Breast epithelium (tissue), 4 donors: ENCODE results near the gene TENM4. TPM values are rescaled to one million over a fixed set of nuclear protein-coding genes. Genes with fewer than 3 reads are reported as not detected.

Experiments used
- DNase-seq, 2 donors: peaks; one replicate each; pipeline ENCODE4 v3.0.0-alpha.2; 2019; ENCODE audit warnings: low spot score in 2 of 2
- H3K27ac ChIP-seq, 2 donors: fragments of 200-600 bp; sonication (generic) in 1 of 2; one replicate each; pipeline ENCODE4 v1.5.1; 2016 to 2019; ENCODE audit warnings: mild to moderate bottlenecking in 1 of 2
- H3K27me3 ChIP-seq, 2 donors: fragments of 200-600 bp; sonication (generic) in 1 of 2; one replicate each; pipeline versions ENCODE4 v1.5.1 to v1.6.0; 2017 to 2019; ENCODE audit warnings: control low read depth in 1 of 2, mild to moderate bottlenecking in 1 of 2
- H3K36me3 ChIP-seq: fragments of 200-600 bp; one replicate; pipeline ENCODE4 v1.5.1; 2019
- H3K4me1 ChIP-seq, 2 donors: fragments of 200-600 bp; sonication (generic); one replicate each; pipeline ENCODE4 v1.5.1; 2016 to 2019; ENCODE audit warnings: control low read depth in 1 of 2
- H3K4me3 ChIP-seq, 3 donors: fragments of 200-600 bp; sonication (generic); 1 replicate in 2 of 3; 2 replicates in 1 of 3; pipeline ENCODE4 v1.5.1; 2016 to 2019; ENCODE audit warnings: mild to moderate bottlenecking in 3 of 3, moderate library complexity in 2 of 3
- H3K9me3 ChIP-seq, 2 donors: fragments of 200-600 bp; sonication (generic) in 1 of 2; one replicate each; pipeline ENCODE4 v1.5.1; 2016 to 2019; ENCODE audit warnings: control low read depth in 1 of 2
- CTCF ChIP-seq, 3 donors: fragments of 450-650 bp; IDR thresholded peaks; one replicate each; pipeline ENCODE4 v1.5.1; 2016 to 2017; ENCODE audit warnings: antibody characterized with exemption in 3 of 3, mild to moderate bottlenecking in 3 of 3, moderate library complexity in 3 of 3
- POLR2A ChIP-seq: fragments of 450-650 bp; IDR thresholded peaks from one replicate; pipeline ENCODE4 v1.6.1; 2016; ENCODE audit warnings: antibody characterized with exemption, mild to moderate bottlenecking, moderate library complexity
- POLR2AphosphoS5 ChIP-seq, 3 donors: sonication (generic); formaldehyde crosslinking; IDR thresholded peaks; one replicate each; pipeline ENCODE4 v1.6.1; 2017; ENCODE audit warnings: antibody characterized with exemption in 3 of 3
- intact Hi-C: fragments of 100-400 bp; cut with DNase I; formaldehyde crosslinking; loops from one replicate; pipeline ENCODE4 v1.15.1; 2023; ENCODE audit warnings: low total_unique reads
- total RNA-seq, 3 donors: library from RNA; depleted of rRNA; stranded (reverse); fragments of >200 nt; gene quantifications; one replicate each; pipeline ENCODE4 v1.1.0, GENCODE V29; 2016

The TENM4 gene
- total RNA-seq, 3 donors from 2014 or later = 0.29 to 7.9 (median 4.8) TPM

- H3K36me3 ChIP-seq = no peaks in the 10 kb centered on the region
- no peak for DNase-seq
- intact Hi-C loops = no loop called here
- no peak overlapping the region for H3K4me3 ChIP-seq
- H3K27me3 ChIP-seq = no peaks in the 10 kb centered on the region
- no peaks in the 10 kb centered on the region for H3K9me3 ChIP-seq
- TF ChIP-seq POLR2AphosphoS5 (IDR thresholded peaks at IDR 0.05) (no peak), POLR2A (no peak), CTCF (IDR thresholded peaks at IDR 0.05) (no peak)
- H3K4me1 ChIP-seq = no peaks in the 10 kb centered on the region
- H3K27ac ChIP-seq = no peak overlapping the region
Observed at GRCh38 chr11:79290761-79291160, 150.1 kb downstream of the TENM4 start.

GRCh38 chr11:79287952-79288351 is 152.9 kb downstream of the TENM4 start:
- no peaks in the 10 kb centered on the region for H3K36me3 ChIP-seq
- no peak overlapping the region for H3K27ac ChIP-seq
- TF ChIP-seq POLR2A = no peak
- no peak for TF ChIP-seq POLR2AphosphoS5 (IDR thresholded peaks at IDR 0.05)
- no peak for TF ChIP-seq CTCF (IDR thresholded peaks at IDR 0.05)
- intact Hi-C loops = loop anchor here (5.0 kb wide), 1 partner anchor 1549 kb away; no protein-coding TSS in a partner anchor
- H3K27me3 ChIP-seq = no peaks in the 10 kb centered on the region
- no peaks in the 10 kb centered on the region for H3K4me1 ChIP-seq
- no peak for DNase-seq
- no peak overlapping the region for H3K4me3 ChIP-seq
- peaks cover 0 to 4% of the 10 kb centered on the region in 2 donors for H3K9me3 ChIP-seq

- Histone ChIP-seq H3K36me3 (no peaks in the 10 kb centered on the region), H3K4me1 (no peaks in the 10 kb centered on the region), H3K27me3 (no peaks in the 10 kb centered on the region), H3K4me3 (no peak overlapping the region), H3K27ac (no peak overlapping the region), H3K9me3 (peaks cover 0 to 4% of the 10 kb centered on the region in 2 donors)
- no peak for TF ChIP-seq CTCF (IDR thresholded peaks at IDR 0.05)
- no peak for TF ChIP-seq POLR2AphosphoS5 (IDR thresholded peaks at IDR 0.05)
- no peak for TF ChIP-seq POLR2A
- DNase-seq = no peak
- intact Hi-C loops = loop anchor here (5.0 kb wide), 1 partner anchor 1552 kb away; no protein-coding TSS in a partner anchor
Observed at GRCh38 chr11:79285756-79286155, 155.1 kb downstream of the TENM4 start.

GRCh38 chr11:79276736-79277325 is 164.0 kb downstream of the TENM4 start:
- no peak for TF ChIP-seq POLR2A
- TF ChIP-seq CTCF (IDR thresholded peaks at IDR 0.05) = no peak
- TF ChIP-seq POLR2AphosphoS5 (IDR thresholded peaks at IDR 0.05) = no peak
- Histone ChIP-seq H3K36me3 (no peaks in the 10 kb centered on the region), H3K4me1 (no peaks in the 10 kb centered on the region), H3K27ac (no peak overlapping the region), H3K27me3 (no peaks in the 10 kb centered on the region), H3K4me3 (no peak overlapping the region), H3K9me3 (no peaks in the 10 kb centered on the region)
- DNase-seq = no peak
- intact Hi-C loops = no loop called here

- H3K9me3 ChIP-seq = no peaks in the 10 kb centered on the region
- TF ChIP-seq CTCF (IDR thresholded peaks at IDR 0.05) = no peak
- H3K4me3 ChIP-seq = no peak overlapping the region
- H3K36me3 ChIP-seq = no peaks in the 10 kb centered on the region
- H3K4me1 ChIP-seq = no peaks in the 10 kb centered on the region
- H3K27me3 ChIP-seq = peaks cover 0 to 3% of the 10 kb centered on the region in 2 donors
- no peak overlapping the region for H3K27ac ChIP-seq
- no peak for DNase-seq
- intact Hi-C loops = no loop called here
Observed at GRCh38 chr11:79274636-79275331, 166.0 kb downstream of the TENM4 start.
